HepG2 (cell line): ENCODE results near the gene SLC16A5. TPM values are rescaled to one million over a fixed set of nuclear protein-coding genes. Genes with fewer than 3 reads are reported as not detected.

ENCODE experiments used
- ASH2L ChIP-seq: fragments of 300-600, 200-600 bp; sonication (generic); IDR thresholded peaks from 2 replicates; pipeline ENCODE4 v1.7.0; 2017; ENCODE audit warnings: low read depth, mild to moderate bottlenecking, moderate library complexity, mixed read lengths, low read length; ENCODE audit not compliant: insufficient read length
- CBX2 ChIP-seq, 2 experiments: fragments of 200-600 bp in 1 of 2; sonication (generic); formaldehyde crosslinking in 1 of 2; IDR thresholded peaks; 2 replicates each; pipeline versions ENCODE4 v1.7.0 to v1.8.1; 2018 to 2022; ENCODE audit warnings: low read depth in 2 of 2, low read length in 1 of 2, mild to moderate bottlenecking in 1 of 2, missing genetic modification reagents in 1 of 2
- CHD2 ChIP-seq: IDR thresholded peaks from 2 replicates; pipeline ENCODE4 v1.6.1; 2011; ENCODE audit warnings: low read depth, low read length, improper control_type of control experiment
- CHD4 ChIP-seq: fragments of 200-600 bp; sonication (generic); IDR thresholded peaks from 2 replicates; pipeline ENCODE4 v1.7.0; 2017; ENCODE audit warnings: mild to moderate bottlenecking, low read length, borderline replicate concordance
- HNRNPH1 ChIP-seq: fragments of 200-400 bp; formaldehyde crosslinking; optimal IDR thresholded peaks from 2 replicates; pipeline ENCODE3; 2017; ENCODE audit warnings: mild to moderate bottlenecking, low read depth, low read length
- KLF16 ChIP-seq, 2 experiments: sonication (generic) in 1 of 2; formaldehyde crosslinking in 1 of 2; IDR thresholded peaks; 2 replicates each; pipeline versions ENCODE4 v1.6.1 to v1.8.0; 2016 to 2023; ENCODE audit warnings: missing genetic modification reagents in 2 of 2, missing compliant biosample characterization in 1 of 2
- MATR3 ChIP-seq: sonication (generic); formaldehyde crosslinking; IDR thresholded peaks from 2 replicates; pipeline ENCODE4 v1.4.0; 2020; ENCODE audit warnings: missing genetic modification reagents
- MTA3 ChIP-seq: sonication (generic); formaldehyde crosslinking; IDR thresholded peaks from 2 replicates; pipeline ENCODE4 v1.4.0; 2020; ENCODE audit warnings: missing genetic modification reagents
- NRL ChIP-seq: sonication (generic); formaldehyde crosslinking; IDR thresholded peaks from 2 replicates; pipeline ENCODE4 v1.5.0; 2020; ENCODE audit warnings: missing genetic modification reagents, mild to moderate bottlenecking, moderate library complexity, borderline replicate concordance
- PTBP1 ChIP-seq: fragments of 200-400 bp; formaldehyde crosslinking; IDR thresholded peaks from 2 replicates; pipeline ENCODE4 v1.6.1; 2018; ENCODE audit warnings: low read length, low read depth; ENCODE audit not compliant: poor library complexity, severe bottlenecking
- RBFOX2 ChIP-seq: fragments of 200-400 bp; formaldehyde crosslinking; IDR thresholded peaks from 2 replicates; pipeline ENCODE4 v1.6.1; 2017; ENCODE audit warnings: low read depth, mild to moderate bottlenecking, low read length
- TAF15 ChIP-seq: fragments of 200-400 bp; formaldehyde crosslinking; IDR thresholded peaks from one replicate; pipeline ENCODE4 v1.6.1; 2018; ENCODE audit warnings: mild to moderate bottlenecking, low read depth, low read length; ENCODE audit not compliant: poor library complexity, severe bottlenecking
- TOE1 ChIP-seq: sonication (generic); formaldehyde crosslinking; IDR thresholded peaks from 2 replicates; pipeline ENCODE4 v1.4.0; 2020; ENCODE audit warnings: mild to moderate bottlenecking, missing genetic modification reagents
- ZBTB3 ChIP-seq: sonication (generic); formaldehyde crosslinking; IDR thresholded peaks from 2 replicates; pipeline ENCODE4 v1.4.0; 2020; ENCODE audit warnings: low read depth, mild to moderate bottlenecking, moderate library complexity, missing genetic modification reagents, borderline replicate concordance
- ZFP37 ChIP-seq: sonication (generic); formaldehyde crosslinking; IDR thresholded peaks from 2 replicates; pipeline ENCODE4 v1.4.0; 2020; ENCODE audit warnings: missing genetic modification reagents, borderline replicate concordance
- ZNF343 ChIP-seq: sonication (generic); formaldehyde crosslinking; IDR thresholded peaks from 2 replicates; pipeline ENCODE4 v1.4.0; 2020; ENCODE audit warnings: mild to moderate bottlenecking, missing genetic modification reagents
- ZNF441 ChIP-seq: sonication (generic); formaldehyde crosslinking; IDR thresholded peaks from 2 replicates; pipeline ENCODE4 v1.7.0; 2021; ENCODE audit warnings: missing genetic modification reagents, borderline replicate concordance
- ZNF451 ChIP-seq: sonication (generic); formaldehyde crosslinking; IDR thresholded peaks from 2 replicates; pipeline ENCODE4 v1.5.0; 2020; ENCODE audit warnings: mild to moderate bottlenecking, missing genetic modification reagents
- ZNF546 ChIP-seq: sonication (generic); formaldehyde crosslinking; conservative IDR thresholded peaks from 2 replicates; pipeline ENCODE4 v1.8.1; 2023; ENCODE audit warnings: mild to moderate bottlenecking, missing genetic modification reagents
- ZNF772 ChIP-seq: sonication (generic); formaldehyde crosslinking; IDR thresholded peaks from 2 replicates; pipeline ENCODE4 v1.5.0; 2020; ENCODE audit warnings: mild to moderate bottlenecking, missing genetic modification reagents
- ZNF777 ChIP-seq: sonication (generic); formaldehyde crosslinking; IDR thresholded peaks from 2 replicates; pipeline ENCODE4 v1.4.0; 2020; ENCODE audit warnings: missing genetic modification reagents
- ZNF782 ChIP-seq: sonication (generic); formaldehyde crosslinking; IDR thresholded peaks from 2 replicates; pipeline ENCODE4 v1.4.0; 2020; ENCODE audit warnings: missing genetic modification reagents, mild to moderate bottlenecking, borderline replicate concordance
- polyA plus RNA-seq, 8 experiments: library from polyadenylated mRNA; depleted of rRNA in 3 of 8; stranded (reverse) in 7 of 8; unstranded in 1 of 8; fragments of >200 nt; fragmentation: Illumina TruSeq in 4 of 8; extraction: Trizol in 4 of 8; gene quantifications; 2 replicates each; pipeline versions ENCODE4 v1.2.1 to v1.2.3, GENCODE V29; 2011 to 2016; ENCODE audit warnings: low read depth in 4 of 8, missing spikeins in 1 of 8, mixed read lengths in 1 of 8; ENCODE audit not compliant: insufficient read depth in 1 of 8
- total RNA-seq, 5 experiments: library from RNA; depleted of rRNA; stranded (reverse); fragments of >200 nt; fragmentation: Illumina TruSeq; extraction: Trizol; gene quantifications; 2 replicates each; pipeline ENCODE4 v1.2.3, GENCODE V29; 2016; ENCODE audit warnings: low read depth in 1 of 5
- TF ChIP-seq, protein P1 (sequence below): sonication (generic); formaldehyde crosslinking; IDR thresholded peaks from 2 replicates; pipeline ENCODE4 v1.5.0; 2020; ENCODE audit warnings: mild to moderate bottlenecking, missing genetic modification reagents
- TF ChIP-seq, protein P2 (sequence below), 2 experiments: fragments of 450-650 bp in 1 of 2; sonication (generic) in 1 of 2; formaldehyde crosslinking; IDR thresholded peaks; 2 replicates each; pipeline versions ENCODE4 v1.5.0 to v1.8.0; 2020 to 2022; ENCODE audit warnings: mild to moderate bottlenecking in 1 of 2, missing genetic modification reagents in 1 of 2
- TF ChIP-seq, protein P3 (sequence below): sonication (generic); formaldehyde crosslinking; IDR thresholded peaks from 2 replicates; pipeline ENCODE4 v1.5.0; 2020; ENCODE audit warnings: missing genetic modification reagents, mild to moderate bottlenecking, borderline replicate concordance

The SLC16A5 gene
- total and polyA plus RNA-seq, 2 of the 13 experiments (the other 11 are each of a cell fraction or from before 2014, with no cell fraction given), result 0.69 to 5.6 TPM

DNA sequence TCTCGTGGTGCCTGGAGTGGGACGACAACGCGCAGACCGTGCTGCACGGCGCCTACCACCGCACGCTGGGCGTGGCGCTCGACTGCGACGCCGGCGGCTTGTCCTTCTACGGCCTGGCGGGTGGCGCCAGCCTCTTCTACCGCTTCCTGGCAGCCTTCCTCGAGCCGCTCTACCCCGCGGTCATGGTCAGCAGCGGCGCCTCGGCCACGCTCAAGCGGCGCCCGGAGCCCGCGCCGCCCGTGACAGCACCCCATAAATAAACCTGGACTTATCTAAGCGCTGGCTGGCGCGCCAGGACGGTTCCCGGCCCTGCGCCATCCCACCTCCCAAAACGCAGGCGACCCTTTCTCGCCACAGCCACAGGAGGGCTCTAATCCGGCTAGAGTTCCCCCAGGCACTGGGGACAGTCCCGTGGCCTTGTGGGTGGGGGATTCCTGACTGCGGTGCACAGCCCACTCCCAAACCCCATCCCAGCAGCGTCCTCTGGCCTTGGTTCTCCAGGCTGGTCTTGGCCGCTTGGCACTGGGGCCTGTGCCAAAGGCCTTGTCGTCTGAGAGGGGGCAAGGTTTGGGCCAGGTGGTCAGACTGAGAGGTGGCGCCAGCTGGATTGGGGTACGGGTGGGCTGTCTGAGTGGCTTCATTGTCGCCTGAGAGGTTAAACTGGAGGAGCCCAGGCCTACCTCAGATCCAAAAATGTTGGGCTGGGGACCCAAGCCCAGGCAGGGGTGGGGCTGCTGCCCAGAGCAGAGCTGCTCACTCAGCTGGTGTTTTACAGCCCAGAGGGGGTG, 10.1 kb upstream of the SLC16A5 start (continued):
- TF ChIP-seq HNRNPH1, result no peak
- TF ChIP-seq CHD2, result no peak
- peak; percentile 60; the same call in 1 of the 2 replicates for TF ChIP-seq ZNF546 (CRISPR knock-in tag)
- TF ChIP-seq, protein P1, sequence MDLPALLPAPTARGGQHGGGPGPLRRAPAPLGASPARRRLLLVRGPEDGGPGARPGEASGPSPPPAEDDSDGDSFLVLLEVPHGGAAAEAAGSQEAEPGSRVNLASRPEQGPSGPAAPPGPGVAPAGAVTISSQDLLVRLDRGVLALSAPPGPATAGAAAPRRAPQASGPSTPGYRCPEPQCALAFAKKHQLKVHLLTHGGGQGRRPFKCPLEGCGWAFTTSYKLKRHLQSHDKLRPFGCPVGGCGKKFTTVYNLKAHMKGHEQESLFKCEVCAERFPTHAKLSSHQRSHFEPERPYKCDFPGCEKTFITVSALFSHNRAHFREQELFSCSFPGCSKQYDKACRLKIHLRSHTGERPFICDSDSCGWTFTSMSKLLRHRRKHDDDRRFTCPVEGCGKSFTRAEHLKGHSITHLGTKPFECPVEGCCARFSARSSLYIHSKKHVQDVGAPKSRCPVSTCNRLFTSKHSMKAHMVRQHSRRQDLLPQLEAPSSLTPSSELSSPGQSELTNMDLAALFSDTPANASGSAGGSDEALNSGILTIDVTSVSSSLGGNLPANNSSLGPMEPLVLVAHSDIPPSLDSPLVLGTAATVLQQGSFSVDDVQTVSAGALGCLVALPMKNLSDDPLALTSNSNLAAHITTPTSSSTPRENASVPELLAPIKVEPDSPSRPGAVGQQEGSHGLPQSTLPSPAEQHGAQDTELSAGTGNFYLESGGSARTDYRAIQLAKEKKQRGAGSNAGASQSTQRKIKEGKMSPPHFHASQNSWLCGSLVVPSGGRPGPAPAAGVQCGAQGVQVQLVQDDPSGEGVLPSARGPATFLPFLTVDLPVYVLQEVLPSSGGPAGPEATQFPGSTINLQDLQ (CRISPR knock-in tag), result no peak
- no peak for TF ChIP-seq CBX2 (IDR thresholded peaks at IDR 0.05; ENCODE audit: low read depth, low read length)
- TF ChIP-seq CBX2 (CRISPR knock-in tag; IDR thresholded peaks at IDR 0.05; ENCODE audit: low read depth), result no peak
- TF ChIP-seq TOE1, result no peak
- TF ChIP-seq KLF16 (CRISPR knock-in tag; IDR thresholded peaks at IDR 0.05), result no peak
- TF ChIP-seq ZFP37 (CRISPR knock-in tag), result no peak
- 0 out of 2 replicates have a peak, but pooled peaks have one; percentile 43 for TF ChIP-seq ZNF451 (CRISPR knock-in tag)
- TF ChIP-seq, protein P2, sequence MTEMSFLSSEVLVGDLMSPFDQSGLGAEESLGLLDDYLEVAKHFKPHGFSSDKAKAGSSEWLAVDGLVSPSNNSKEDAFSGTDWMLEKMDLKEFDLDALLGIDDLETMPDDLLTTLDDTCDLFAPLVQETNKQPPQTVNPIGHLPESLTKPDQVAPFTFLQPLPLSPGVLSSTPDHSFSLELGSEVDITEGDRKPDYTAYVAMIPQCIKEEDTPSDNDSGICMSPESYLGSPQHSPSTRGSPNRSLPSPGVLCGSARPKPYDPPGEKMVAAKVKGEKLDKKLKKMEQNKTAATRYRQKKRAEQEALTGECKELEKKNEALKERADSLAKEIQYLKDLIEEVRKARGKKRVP (CRISPR knock-in tag; IDR thresholded peaks at IDR 0.05), result no peak
- no peak for TF ChIP-seq MTA3 (CRISPR knock-in tag)
- peak; percentile 67 for TF ChIP-seq RBFOX2
- TF ChIP-seq, protein P3, sequence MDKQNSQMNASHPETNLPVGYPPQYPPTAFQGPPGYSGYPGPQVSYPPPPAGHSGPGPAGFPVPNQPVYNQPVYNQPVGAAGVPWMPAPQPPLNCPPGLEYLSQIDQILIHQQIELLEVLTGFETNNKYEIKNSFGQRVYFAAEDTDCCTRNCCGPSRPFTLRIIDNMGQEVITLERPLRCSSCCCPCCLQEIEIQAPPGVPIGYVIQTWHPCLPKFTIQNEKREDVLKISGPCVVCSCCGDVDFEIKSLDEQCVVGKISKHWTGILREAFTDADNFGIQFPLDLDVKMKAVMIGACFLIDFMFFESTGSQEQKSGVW, result no peak
- 0 out of 2 replicates have a peak, but pooled peaks have one; percentile 17 for TF ChIP-seq ZNF782 (CRISPR knock-in tag)
- no peak for TF ChIP-seq TAF15
- 0 out of 2 replicates have a peak, but pooled peaks have one; percentile 14 for TF ChIP-seq ZNF343
- peak; percentile 21; the same call in 1 of the 2 replicates for TF ChIP-seq ZBTB3 (CRISPR knock-in tag)
- no peak for TF ChIP-seq ZNF441
- TF ChIP-seq NRL (CRISPR knock-in tag), result no peak; the same call in 1 of the 2 replicates
- no peak for TF ChIP-seq MATR3 (CRISPR knock-in tag)
- TF ChIP-seq ZNF777 (CRISPR knock-in tag), result no peak
- TF ChIP-seq PTBP1, result peak; percentile 59
- TF ChIP-seq ASH2L, result no peak
- TF ChIP-seq ZNF772 (CRISPR knock-in tag), result peak; percentile 9; the same call in 1 of the 2 replicates
- 0 out of 2 replicates have a peak, but pooled peaks have one; percentile 2 for TF ChIP-seq CHD4
